ENCODE data around the gene LRRC58.

- TF ChIP-seq, protein P1, sequence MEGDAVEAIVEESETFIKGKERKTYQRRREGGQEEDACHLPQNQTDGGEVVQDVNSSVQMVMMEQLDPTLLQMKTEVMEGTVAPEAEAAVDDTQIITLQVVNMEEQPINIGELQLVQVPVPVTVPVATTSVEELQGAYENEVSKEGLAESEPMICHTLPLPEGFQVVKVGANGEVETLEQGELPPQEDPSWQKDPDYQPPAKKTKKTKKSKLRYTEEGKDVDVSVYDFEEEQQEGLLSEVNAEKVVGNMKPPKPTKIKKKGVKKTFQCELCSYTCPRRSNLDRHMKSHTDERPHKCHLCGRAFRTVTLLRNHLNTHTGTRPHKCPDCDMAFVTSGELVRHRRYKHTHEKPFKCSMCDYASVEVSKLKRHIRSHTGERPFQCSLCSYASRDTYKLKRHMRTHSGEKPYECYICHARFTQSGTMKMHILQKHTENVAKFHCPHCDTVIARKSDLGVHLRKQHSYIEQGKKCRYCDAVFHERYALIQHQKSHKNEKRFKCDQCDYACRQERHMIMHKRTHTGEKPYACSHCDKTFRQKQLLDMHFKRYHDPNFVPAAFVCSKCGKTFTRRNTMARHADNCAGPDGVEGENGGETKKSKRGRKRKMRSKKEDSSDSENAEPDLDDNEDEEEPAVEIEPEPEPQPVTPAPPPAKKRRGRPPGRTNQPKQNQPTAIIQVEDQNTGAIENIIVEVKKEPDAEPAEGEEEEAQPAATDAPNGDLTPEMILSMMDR (conservative IDR thresholded peaks at IDR 0.05; ENCODE audit: low read length), result no peak
- no peak for TF ChIP-seq EZH2phosphoT487 (IDR thresholded peaks at IDR 0.05; ENCODE audit: borderline replicate concordance, low read depth, low read length)
Measured at GRCh38 chr3:120352017-120352416, 2.9 kb upstream of the LRRC58 start.
